Uterus (tissue), 2 donors: Measurements from ENCODE around the gene JARID2.

Source experiments
- CTCF ChIP-seq, 4 experiments: fragments of 200-600 bp in 2 of 4; fragments of 450-650 bp in 2 of 4; sonication (generic) in 2 of 4; IDR thresholded peaks; one replicate each; pipeline ENCODE4 v1.5.1; 2016 to 2019; ENCODE audit warnings: antibody characterized with exemption in 4 of 4, mild to moderate bottlenecking in 2 of 4, moderate library complexity in 1 of 4
- POLR2A ChIP-seq, 2 donors: fragments of 450-650 bp; IDR thresholded peaks; one replicate each; pipeline ENCODE4 v1.6.1; 2016; ENCODE audit warnings: antibody characterized with exemption in 2 of 2, mild to moderate bottlenecking in 1 of 2, moderate library complexity in 1 of 2

- TF ChIP-seq CTCF (IDR thresholded peaks at IDR 0.05) = no peak
- no peak for TF ChIP-seq POLR2A (IDR thresholded peaks at IDR 0.05)
Observed at GRCh38 chr6:15443119-15443830, 197.4 kb downstream of the JARID2 start.
